GM19463 (cell line): ENCODE measurements around the gene SKI.

Experiments used
- ATAC-seq: cut with Tn5 transposase; IDR thresholded peaks from one replicate; pipeline ENCODE4 v1.9.1; 2021; ENCODE audit warnings: mild to moderate bottlenecking, moderate library complexity; ENCODE audit not compliant: unreplicated experiment

Gene SKI

GRCh38 chr1:2348346-2349325, 120.5 kb downstream of the SKI start:
- ATAC-seq, result no peak

GRCh38 chr1:2349806-2350205, 121.7 kb downstream of the SKI start:
- no peak for ATAC-seq

- no peak for ATAC-seq
These were observed 122.4 kb downstream of the SKI start for GRCh38 chr1:2350501-2350900.

GRCh38 chr1:2350911-2351655, 123.0 kb downstream of the SKI start:
- ATAC-seq, result no peak

GRCh38 chr1:2351723-2352122, 123.6 kb downstream of the SKI start:
- ATAC-seq, result no peak

GRCh38 chr1:2352341-2352896, 124.3 kb downstream of the SKI start:
- ATAC-seq, result no peak

- ATAC-seq, result no peak
These were observed 124.9 kb downstream of the SKI start for GRCh38 chr1:2352897-2353550.

- no peak for ATAC-seq
These were observed 125.7 kb downstream of the SKI start for GRCh38 chr1:2353551-2354438.

- ATAC-seq, result no peak
These were observed 126.6 kb downstream of the SKI start for GRCh38 chr1:2354511-2355372.

GRCh38 chr1:2355373-2356261, 127.5 kb downstream of the SKI start:
- ATAC-seq, result no peak

- ATAC-seq, result no peak
These were observed 128.3 kb downstream of the SKI start for GRCh38 chr1:2356401-2356800.

GRCh38 chr1:2356911-2357845, 129.1 kb downstream of the SKI start:
- ATAC-seq, result no peak

- ATAC-seq, result no peak
These were observed 130.0 kb downstream of the SKI start for GRCh38 chr1:2358072-2358471.

GRCh38 chr1:2358651-2359640, 130.8 kb downstream of the SKI start:
- ATAC-seq, result no peak
